B cell (primary cell): Measurements from ENCODE around the gene SMIM13. TPM values are rescaled to one million over a fixed set of nuclear protein-coding genes. Genes with fewer than 3 reads are reported as not detected.

Source experiments
- ATAC-seq: fragments of 200-7000 bp; cut with Tn5 transposase; one replicate; pipeline ENCODE4 v1.10.0; 2021; ENCODE audit warnings: low read depth, mild to moderate bottlenecking, moderate number of reproducible peaks, moderate library complexity
- CTCF ChIA-PET: fragments of 350-600 bp; sonication (Branson Sonifier 250); formaldehyde crosslinking; loops from one replicate; lab custom pipeline; 2021; ENCODE audit warnings: antibody characterized with exemption, inconsistent platforms; lab: Charles Lee
- POLR2A ChIA-PET: fragments of 350-600 bp; sonication (Branson Sonifier 250); formaldehyde crosslinking; loops from one replicate; lab custom pipeline; 2021; ENCODE audit warnings: antibody characterized with exemption; lab: Charles Lee
- DNase-seq: peaks from one replicate; pipeline ENCODE4 v3.0.0; 2013
- H2AFZ ChIP-seq: 2 replicates; pipeline ENCODE4 v1.6.1; 2012; ENCODE audit warnings: mild to moderate bottlenecking, low read depth, low read length; ENCODE audit not compliant: insufficient read depth, poor library complexity, severe bottlenecking
- H3K27ac ChIP-seq, 2 donors: 1 replicate in 1 of 2; 2 replicates in 1 of 2; pipeline ENCODE4 v1.5.1; 2012 to 2013; ENCODE audit warnings: low read length in 2 of 2, mild to moderate bottlenecking in 2 of 2, moderate library complexity in 1 of 2
- H3K27me3 ChIP-seq, 4 experiments: fragments of 200-600 bp in 1 of 4; sonication (generic) in 1 of 4; replicated peaks in 1 of 4; 1 replicate in 2 of 4; 2 replicates in 2 of 4; pipeline versions ENCODE4 v1.6.1 to v1.7.0; 2013 to 2016; ENCODE audit warnings: low read length in 3 of 4, mild to moderate bottlenecking in 2 of 4, mixed read lengths in 1 of 4, moderate library complexity in 1 of 4; ENCODE audit not compliant: insufficient read depth in 4 of 4, control insufficient read depth in 3 of 4; ENCODE audit errors: control extremely low read depth in 1 of 4
- H3K36me3 ChIP-seq, 2 experiments: replicated peaks in 1 of 2; 1 replicate in 1 of 2; 2 replicates in 1 of 2; pipeline versions ENCODE4 v1.6.1 to v1.7.1; 2013; ENCODE audit warnings: low read length in 1 of 2; ENCODE audit not compliant: insufficient read depth in 2 of 2, control insufficient read depth in 1 of 2; ENCODE audit errors: control extremely low read depth in 1 of 2, extremely low read depth in 1 of 2
- H3K4me1 ChIP-seq, 2 donors: fragments of 200-600 bp in 1 of 2; sonication (generic) in 1 of 2; 1 replicate in 1 of 2; 2 replicates in 1 of 2; pipeline versions ENCODE4 v1.5.1 to v1.6.1; 2013 to 2017; ENCODE audit warnings: low read length in 2 of 2; ENCODE audit not compliant: control insufficient read depth in 2 of 2, insufficient read depth in 2 of 2
- H3K4me2 ChIP-seq: replicated peaks from 2 replicates; pipeline ENCODE3; 2012; ENCODE audit warnings: mild to moderate bottlenecking, low read depth, low read length; ENCODE audit not compliant: poor library complexity, severe bottlenecking
- H3K4me3 ChIP-seq, 5 experiments: fragments of 200-600 bp in 1 of 5; sonication (generic) in 1 of 5; 1 replicate in 3 of 5; 2 replicates in 2 of 5; pipeline versions ENCODE4 v1.5.1 to v1.7.0; 2011 to 2016; ENCODE audit warnings: low read length in 4 of 5, mild to moderate bottlenecking in 4 of 5, low read depth in 2 of 5, control low read depth in 1 of 5, moderate library complexity in 1 of 5; ENCODE audit not compliant: insufficient read depth in 1 of 5; ENCODE audit errors: control extremely low read depth in 1 of 5, extremely low read depth in 1 of 5
- H3K79me2 ChIP-seq: fragments of 200-600 bp; sonication (generic); one replicate; pipeline ENCODE4 v1.6.0; 2016; ENCODE audit warnings: low read length; ENCODE audit not compliant: control insufficient read depth, insufficient read depth
- H3K9ac ChIP-seq: fragments of 200-600 bp; sonication (generic); 2 replicates; pipeline ENCODE4 v1.6.1; 2017; ENCODE audit warnings: mild to moderate bottlenecking, low read length, moderate library complexity
- H3K9me3 ChIP-seq, 3 donors: one replicate each; pipeline versions ENCODE4 v1.6.1 to v1.7.1; 2013; ENCODE audit warnings: low read length in 2 of 3; ENCODE audit not compliant: control insufficient read depth in 2 of 3, insufficient read depth in 1 of 3; ENCODE audit errors: control extremely low read depth in 1 of 3
- H4K20me1 ChIP-seq: 2 replicates; pipeline ENCODE4 v1.6.0; 2012; ENCODE audit warnings: mild to moderate bottlenecking, low read length; ENCODE audit not compliant: insufficient read depth, control insufficient read depth, poor library complexity, severe bottlenecking
- H3K27ac Mint-ChIP-seq: one replicate; pipeline ENCODE4 v1.8.0; 2021; ENCODE audit warnings: mixed read lengths
- H3K27me3 Mint-ChIP-seq: one replicate; pipeline ENCODE4 v1.8.0; 2021; ENCODE audit warnings: mixed read lengths
- H3K4me1 Mint-ChIP-seq: one replicate; pipeline ENCODE4 v1.8.0; 2021; ENCODE audit warnings: mixed read lengths
- H3K4me3 Mint-ChIP-seq: one replicate; pipeline ENCODE4 v1.8.0; 2021; ENCODE audit warnings: mixed read lengths
- H3K9me3 Mint-ChIP-seq: one replicate; pipeline ENCODE4 v1.8.0; 2022; ENCODE audit warnings: mixed read lengths; ENCODE audit not compliant: insufficient read depth
- CTCF ChIP-seq: fragments of 200-600 bp; IDR thresholded peaks from one replicate; pipeline ENCODE4 v1.8.0; 2022; ENCODE audit warnings: antibody characterized with exemption, mild to moderate bottlenecking
- EZH2 ChIP-seq: IDR thresholded peaks from 2 replicates; pipeline ENCODE4 v1.6.1; 2012; ENCODE audit warnings: borderline replicate concordance, low read depth, mild to moderate bottlenecking, moderate library complexity, low read length; ENCODE audit not compliant: insufficient read depth, poor library complexity, severe bottlenecking
- WGBS: methylation state at CpG from one replicate; pipeline ENCODE4 v1.1.5; 2013; ENCODE audit warnings: missing lambda C conversion rate; ENCODE audit not compliant: insufficient coverage; 5-methylcytosine and 5-hydroxymethylcytosine counted together
- intact Hi-C: fragments of 100-400 bp; cut with micrococcal nuclease; formaldehyde crosslinking; loops from one replicate; pipeline ENCODE4 v1.10.0; 2022
- polyA plus RNA-seq: library from polyadenylated mRNA; depleted of rRNA; stranded (reverse); fragments of >200 nt; gene quantifications from 2 replicates; pipeline ENCODE4 v1.2.3, GENCODE V29; 2012
- total RNA-seq, 2 donors: library from RNA; stranded (reverse); fragments of 120-200 nt in 1 of 2; gene quantifications; 1 replicate in 1 of 2; 2 replicates in 1 of 2; pipeline versions ENCODE4 v1.2.3 to v1.2.4, GENCODE V29; 2013 to 2022

The SMIM13 gene
- total and polyA plus RNA-seq, 2 donors (not counting 1 experiment from before 2014, with no cell fraction given) = 2.1 to 5.5 TPM

DNA sequence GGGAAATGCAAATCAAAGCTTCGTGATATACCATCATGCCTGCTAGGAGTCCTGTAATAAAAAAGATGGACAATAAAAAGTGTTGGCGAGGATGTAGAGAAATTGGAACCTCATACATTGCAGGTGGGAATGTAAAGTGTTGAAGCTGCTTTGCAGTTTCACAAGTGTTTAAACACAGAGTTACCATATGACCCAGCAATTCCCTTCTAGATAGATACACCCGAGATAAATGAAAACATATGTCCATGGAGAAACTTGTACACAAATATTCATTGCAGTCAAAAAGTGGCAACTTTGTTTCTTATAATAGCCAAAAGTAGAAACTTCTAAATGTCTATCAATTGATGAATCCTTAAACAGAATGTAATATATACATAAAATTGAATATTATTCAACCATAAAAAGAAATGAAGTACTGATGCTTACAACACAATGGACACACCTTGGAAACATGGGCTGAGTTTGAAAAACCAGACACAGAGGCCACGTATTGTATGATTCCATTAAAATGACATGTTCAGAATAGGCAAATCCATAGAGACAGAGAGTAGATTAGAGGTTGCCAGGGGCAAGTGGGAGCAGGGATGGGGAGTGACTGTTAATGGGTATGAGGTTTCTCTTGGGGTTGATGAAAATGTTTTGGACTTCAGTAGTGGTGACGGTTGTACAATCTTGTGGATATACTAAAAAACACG, 38.7 kb downstream of the SMIM13 start:
- WGBS = 92% methylated on average over 1 of the region's 6 CpGs
- ChIA-PET CTCF (interaction anchor here (1.1 kb wide), 1 partner anchor 11 kb away, joined by 3 read pairs; no protein-coding TSS in a partner anchor), POLR2A (no interaction called here)
- H4K20me1 ChIP-seq = no peaks in the 10 kb centered on the region
- H3K4me3 ChIP-seq = no peak overlapping the region
- peaks cover 7 to 9% of the 10 kb centered on the region in 2 donors for H3K4me1 ChIP-seq
- Mint-ChIP-seq H3K4me3 (no peak overlapping the region), H3K27ac (no peak overlapping the region), H3K9me3 (no peaks in the 10 kb centered on the region), H3K4me1 (peaks cover 17% of the 10 kb centered on the region), H3K27me3 (no peaks in the 10 kb centered on the region)
- no peak overlapping the region for H2AFZ ChIP-seq
- H3K9me3 ChIP-seq = no peaks in the 10 kb centered on the region
- no peak for TF ChIP-seq EZH2
- no peak for TF ChIP-seq CTCF
- H3K36me3 ChIP-seq = peaks cover 1 to 6% of the 10 kb centered on the region in 2 experiments
- intact Hi-C loops = no loop called here
- H3K79me2 ChIP-seq = peaks cover 16% of the 10 kb centered on the region
- H3K27ac ChIP-seq = no peak overlapping the region
- no peak overlapping the region for H3K4me2 ChIP-seq
- DNase-seq = no peak
- H3K27me3 ChIP-seq = no peaks in the 10 kb centered on the region
- ATAC-seq = no peak
- no peak overlapping the region for H3K9ac ChIP-seq

DNA sequence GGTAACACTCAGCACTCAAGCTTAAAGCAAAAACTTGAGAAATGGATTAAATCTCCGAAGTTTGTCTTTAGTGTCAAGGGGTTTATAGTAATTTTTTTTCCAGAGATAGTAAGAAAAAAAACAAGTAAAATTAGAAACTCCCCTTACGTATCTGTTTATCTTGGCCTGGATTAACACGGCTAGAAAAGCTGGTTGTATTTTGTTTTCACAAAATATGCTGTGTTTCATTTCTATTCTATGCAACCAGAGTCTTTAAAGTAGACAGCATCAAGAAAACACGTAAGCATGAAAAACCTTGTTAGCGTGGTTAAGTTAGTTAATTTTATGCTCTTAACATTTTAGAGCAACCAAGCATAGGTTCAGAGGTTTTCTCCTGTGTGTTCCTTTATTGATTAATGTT, 39.6 kb downstream of the SMIM13 start:
- Histone ChIP-seq H3K36me3 (peaks cover 1 to 6% of the 10 kb centered on the region in 2 experiments), H3K4me1 (peaks cover 7 to 9% of the 10 kb centered on the region in 2 donors), H2AFZ (no peak overlapping the region), H3K27me3 (no peaks in the 10 kb centered on the region), H3K4me3 (no peak overlapping the region), H4K20me1 (no peaks in the 10 kb centered on the region), H3K79me2 (peaks cover 12% of the 10 kb centered on the region), H3K9me3 (no peaks in the 10 kb centered on the region), H3K9ac (no peak overlapping the region), H3K27ac (no peak overlapping the region), H3K4me2 (no peak overlapping the region)
- Mint-ChIP-seq H3K9me3 (no peaks in the 10 kb centered on the region), H3K27me3 (no peaks in the 10 kb centered on the region), H3K4me3 (no peak overlapping the region), H3K27ac (no peak overlapping the region), H3K4me1 (peaks cover 17% of the 10 kb centered on the region)
- ATAC-seq = no peak
- POLR2A ChIA-PET = no interaction called here
- DNase-seq = no peak
- CTCF ChIA-PET = no interaction called here
- no CpG with 5 or more reads among the region's 5 CpGs for WGBS
- intact Hi-C loops = no loop called here
- TF ChIP-seq CTCF = no peak
- TF ChIP-seq EZH2 = no peak
